ENCODE results near the gene ITGBL1. TPM values are rescaled to one million over a fixed set of nuclear protein-coding genes. Genes with fewer than 3 reads are reported as not detected.

The ITGBL1 gene
- total and polyA plus RNA-seq, 2 of the 4 experiments (the other 2 are of a cell fraction): 22.2 to 24.2 TPM

GRCh38 chr13:101544979-101545378 is 92.5 kb downstream of the ITGBL1 start:
- no peak overlapping the region for H3K14ac ChIP-seq (replicated peaks; ENCODE audit: low read depth, low read length)
- dilution Hi-C loops (cut with HindIII; ENCODE audit: low sequenced_read_pairs, unreplicated experiment) (no loop called here), intact Hi-C loops (cut with micrococcal nuclease) (no loop called here), in situ Hi-C loops (cut with MboI; ENCODE audit: low sequenced_read_pairs) (no loop called here)
- TF ChIP-seq POLR2A (IDR thresholded peaks at IDR 0.05; ENCODE audit: low read depth, low read length) (no peak), MAFK (IDR thresholded peaks at IDR 0.05; ENCODE audit: low read depth, low read length) (no peak), SMC3 (IDR thresholded peaks at IDR 0.05; ENCODE audit: low read depth, low read length) (no peak), ELK1 (IDR thresholded peaks at IDR 0.05; ENCODE audit: borderline replicate concordance, low read depth, low read length) (no peak), BHLHE40 (IDR thresholded peaks at IDR 0.05; ENCODE audit: low read depth, low read length) (no peak), MXI1 (IDR thresholded peaks at IDR 0.05; ENCODE audit: borderline replicate concordance, low read depth, low read length) (no peak)
- 93% methylated on average over 3 of the region's 9 CpGs; no CpG with 5 or more reads in 1 of the 2 experiments for WGBS, 2 experiments (ENCODE audit: extremely low coverage in 2 of 2, insufficient read length in 1 of 2)
- no peak overlapping the region for H2AFZ ChIP-seq (replicated peaks; ENCODE audit: low read length, poor library complexity)
- H3K56ac ChIP-seq (ENCODE audit: extremely low read depth, insufficient read depth, low read length): no peak overlapping the region
- no peaks in the 10 kb centered on the region for H3K36me3 ChIP-seq (ENCODE audit: control insufficient read depth, insufficient read depth, low read length)
- no peaks in the 10 kb centered on the region for H4K20me1 ChIP-seq (ENCODE audit: insufficient read depth, low read length)
- H2BK15ac ChIP-seq (ENCODE audit: low read depth, low read length): no peak overlapping the region
- H3K4me2 ChIP-seq (ENCODE audit: low read depth, low read length): no peak overlapping the region
- H4K8ac ChIP-seq (ENCODE audit: low read depth in 2 of 2, low read length in 2 of 2): no peak overlapping the region
- no peak overlapping the region for H3K23ac ChIP-seq (ENCODE audit: low read depth, low read length)
- no peak overlapping the region for H4K91ac ChIP-seq (ENCODE audit: insufficient read depth, low read depth, low read length)
- no peak overlapping the region for H2AK5ac ChIP-seq (ENCODE audit: low read depth, low read length)
- ChIA-PET POLR2A (ENCODE audit: unreplicated experiment) (no interaction called here), CTCF (interaction anchor here (1.1 kb wide), 1 partner anchor 16 kb away, joined by 4 read pairs; no protein-coding TSS in a partner anchor)
- H3K79me1 ChIP-seq (ENCODE audit: low read depth in 1 of 2, low read length in 2 of 2): no peaks in the 10 kb centered on the region
- BruUV-seq (replicated peaks): no TSS peak
- H2AK9ac ChIP-seq (replicated peaks; ENCODE audit: low read depth, low read length, poor library complexity): no peak overlapping the region
- H3K9me3 ChIP-seq (ENCODE audit: control insufficient read depth, insufficient read depth, low read length): no peaks in the 10 kb centered on the region
- ATAC-seq (ENCODE audit: low read depth) (no peak), DNase-seq (no peak)
- H4K5ac ChIP-seq (ENCODE audit: low read depth, low read length): no peak overlapping the region
- H3K9ac ChIP-seq (ENCODE audit: low read depth, low read length): no peak overlapping the region
- H3K18ac ChIP-seq (ENCODE audit: low read depth, low read length): no peak overlapping the region
- H3K27ac ChIP-seq (ENCODE audit: insufficient read depth, low read length): no peak overlapping the region
- no peak overlapping the region for H3K4me3 ChIP-seq (ENCODE audit: insufficient read depth, low read depth, low read length)
- no peak overlapping the region for H3K4ac ChIP-seq (ENCODE audit: low read depth, low read length)
- H2BK20ac ChIP-seq (ENCODE audit: low read depth, low read length): no peak overlapping the region
- no peak overlapping the region for H2BK5ac ChIP-seq (ENCODE audit: low read depth, low read length, poor library complexity, severe bottlenecking)
- no peaks in the 10 kb centered on the region for H3K4me1 ChIP-seq (ENCODE audit: control insufficient read depth, insufficient read depth, low read length)
- no peaks in the 10 kb centered on the region for H3K9me1 ChIP-seq (ENCODE audit: insufficient read depth, low read length)
- no peak overlapping the region for H2BK120ac ChIP-seq (ENCODE audit: low read depth, low read length)
- H3K27me3 ChIP-seq (ENCODE audit: control insufficient read depth, insufficient read depth, low read length): no peaks in the 10 kb centered on the region

Measured in IMR-90 (cell line).